ENCODE results near the gene C9. TPM values are rescaled to one million over a fixed set of nuclear protein-coding genes. Genes with fewer than 3 reads are reported as not detected.

Gene C9
- total and polyA plus RNA-seq, 8 donors: 0.58 TPM; not detected in 7

- DNase-seq (no peak), ATAC-seq (no peak)
- peak overlapping the region in 1 of 2 donors; percentile 82 for H3K27ac ChIP-seq
- H3K36me3 ChIP-seq: no peaks in the 10 kb centered on the region
- intact Hi-C loops (cut with DNase I): no loop called here
- no peak overlapping the region for H3K4me3 ChIP-seq
- H3K27me3 ChIP-seq: no peaks in the 10 kb centered on the region
- no peak for TF ChIP-seq CTCF (IDR thresholded peaks at IDR 0.05)
- no peaks in the 10 kb centered on the region for H3K9me3 ChIP-seq
- peaks cover 0 to 38% of the 10 kb centered on the region in 2 donors for H3K4me1 ChIP-seq
Measured at GRCh38 chr5:39257554-39257953, 106.7 kb downstream of the C9 start.

GRCh38 chr5:39256477-39257235 is 107.6 kb downstream of the C9 start:
- peak; percentile 75 for ATAC-seq
- TF ChIP-seq CTCF (IDR thresholded peaks at IDR 0.05): no peak
- peak overlapping the region in 1 of 2 donors; percentile 82 for H3K27ac ChIP-seq
- H3K4me1 ChIP-seq: peaks cover 0 to 38% of the 10 kb centered on the region in 2 donors
- H3K9me3 ChIP-seq: no peaks in the 10 kb centered on the region
- no peak overlapping the region for H3K4me3 ChIP-seq
- H3K36me3 ChIP-seq: no peaks in the 10 kb centered on the region
- no peak for DNase-seq
- intact Hi-C loops (cut with DNase I): no loop called here
- no peaks in the 10 kb centered on the region for H3K27me3 ChIP-seq

GRCh38 chr5:39255406-39255805 is 108.9 kb downstream of the C9 start:
- ATAC-seq (no peak), DNase-seq (no peak)
- peaks cover 0 to 38% of the 10 kb centered on the region in 2 donors for H3K4me1 ChIP-seq
- no peak for TF ChIP-seq CTCF (IDR thresholded peaks at IDR 0.05)
- H3K36me3 ChIP-seq: no peaks in the 10 kb centered on the region
- H3K27me3 ChIP-seq: no peaks in the 10 kb centered on the region
- intact Hi-C loops (cut with DNase I): no loop called here
- H3K27ac ChIP-seq: peak overlapping the region in 1 of 2 donors; percentile 82
- H3K9me3 ChIP-seq: no peaks in the 10 kb centered on the region
- H3K4me3 ChIP-seq: no peak overlapping the region

GRCh38 chr5:39254671-39255070 is 109.6 kb downstream of the C9 start:
- DNase-seq (no peak), ATAC-seq (no peak)
- TF ChIP-seq CTCF (IDR thresholded peaks at IDR 0.05): no peak
- H3K9me3 ChIP-seq: no peaks in the 10 kb centered on the region
- H3K4me3 ChIP-seq: no peak overlapping the region
- peak overlapping the region in 1 of 2 donors; percentile 13 for H3K27ac ChIP-seq
- intact Hi-C loops (cut with DNase I): no loop called here
- H3K27me3 ChIP-seq: no peaks in the 10 kb centered on the region
- no peaks in the 10 kb centered on the region for H3K36me3 ChIP-seq
- peaks cover 0 to 38% of the 10 kb centered on the region in 2 donors for H3K4me1 ChIP-seq

GRCh38 chr5:39253196-39253595 is 111.1 kb downstream of the C9 start:
- Histone ChIP-seq H3K27ac (peak overlapping the region in 1 of 2 donors; percentile 71), H3K27me3 (no peaks in the 10 kb centered on the region), H3K9me3 (no peaks in the 10 kb centered on the region), H3K4me1 (peaks cover 0 to 35% of the 10 kb centered on the region in 2 donors), H3K36me3 (peaks cover 0 to 6% of the 10 kb centered on the region in 2 donors), H3K4me3 (no peak overlapping the region)
- intact Hi-C loops (cut with DNase I): no loop called here
- DNase-seq (no peak), ATAC-seq (no peak)
- TF ChIP-seq CTCF (IDR thresholded peaks at IDR 0.05): no peak

Data from left lung (tissue), 10 donors.